ENCODE data around the gene CDH4. TPM values are rescaled to one million over a fixed set of nuclear protein-coding genes. Genes with fewer than 3 reads are reported as not detected.
"Not testable (repeated sequence)": the region's sequence is repeated elsewhere in the genome, so short reads cannot be mapped to it uniquely, and the experiment has no call there.

The CDH4 gene
- total RNA-seq, 4 donors from 2014 or later: 0.13 to 0.38 (median 0.21) TPM; not detected in 1

DNA sequence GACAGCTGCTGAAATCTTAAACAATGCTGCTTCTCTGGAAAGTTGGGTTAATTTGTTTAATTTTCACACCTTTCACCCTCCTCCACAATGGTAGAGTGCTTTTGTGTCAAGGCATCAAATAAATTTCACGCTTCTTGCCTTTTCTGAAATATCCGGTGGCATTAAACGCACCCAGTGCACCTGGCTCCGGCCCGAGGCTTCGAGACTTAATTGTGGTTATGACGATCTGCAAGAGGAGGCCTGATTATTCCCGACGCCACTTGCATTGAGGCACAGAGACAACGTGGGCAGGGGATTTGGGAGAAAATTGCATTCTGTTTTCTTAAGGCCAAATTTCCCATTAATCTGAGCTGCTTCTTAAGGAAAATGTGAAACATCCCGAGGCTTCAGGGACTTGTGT is 152.2 kb downstream of the CDH4 start:
- no peak for DNase-seq
- TF ChIP-seq, protein P1, sequence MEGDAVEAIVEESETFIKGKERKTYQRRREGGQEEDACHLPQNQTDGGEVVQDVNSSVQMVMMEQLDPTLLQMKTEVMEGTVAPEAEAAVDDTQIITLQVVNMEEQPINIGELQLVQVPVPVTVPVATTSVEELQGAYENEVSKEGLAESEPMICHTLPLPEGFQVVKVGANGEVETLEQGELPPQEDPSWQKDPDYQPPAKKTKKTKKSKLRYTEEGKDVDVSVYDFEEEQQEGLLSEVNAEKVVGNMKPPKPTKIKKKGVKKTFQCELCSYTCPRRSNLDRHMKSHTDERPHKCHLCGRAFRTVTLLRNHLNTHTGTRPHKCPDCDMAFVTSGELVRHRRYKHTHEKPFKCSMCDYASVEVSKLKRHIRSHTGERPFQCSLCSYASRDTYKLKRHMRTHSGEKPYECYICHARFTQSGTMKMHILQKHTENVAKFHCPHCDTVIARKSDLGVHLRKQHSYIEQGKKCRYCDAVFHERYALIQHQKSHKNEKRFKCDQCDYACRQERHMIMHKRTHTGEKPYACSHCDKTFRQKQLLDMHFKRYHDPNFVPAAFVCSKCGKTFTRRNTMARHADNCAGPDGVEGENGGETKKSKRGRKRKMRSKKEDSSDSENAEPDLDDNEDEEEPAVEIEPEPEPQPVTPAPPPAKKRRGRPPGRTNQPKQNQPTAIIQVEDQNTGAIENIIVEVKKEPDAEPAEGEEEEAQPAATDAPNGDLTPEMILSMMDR (IDR thresholded peaks at IDR 0.05): no peak
- TF ChIP-seq POLR2A (IDR thresholded peaks at IDR 0.05): no peak
- no peaks in the 10 kb centered on the region for H3K9me3 ChIP-seq
- H3K4me1 ChIP-seq: no peaks in the 10 kb centered on the region
- WGBS, 2 donors: 42 to 45% methylated on average over 11 of the region's 11 CpGs
- intact Hi-C loops (cut with DNase I): no loop called here
- H3K36me3 ChIP-seq: no peaks in the 10 kb centered on the region
- H3K4me3 ChIP-seq: no peak overlapping the region
- peaks cover 0 to 9% (median 0%) of the 10 kb centered on the region in 4 donors for H3K27me3 ChIP-seq
- H3K27ac ChIP-seq: no peak overlapping the region

DNA sequence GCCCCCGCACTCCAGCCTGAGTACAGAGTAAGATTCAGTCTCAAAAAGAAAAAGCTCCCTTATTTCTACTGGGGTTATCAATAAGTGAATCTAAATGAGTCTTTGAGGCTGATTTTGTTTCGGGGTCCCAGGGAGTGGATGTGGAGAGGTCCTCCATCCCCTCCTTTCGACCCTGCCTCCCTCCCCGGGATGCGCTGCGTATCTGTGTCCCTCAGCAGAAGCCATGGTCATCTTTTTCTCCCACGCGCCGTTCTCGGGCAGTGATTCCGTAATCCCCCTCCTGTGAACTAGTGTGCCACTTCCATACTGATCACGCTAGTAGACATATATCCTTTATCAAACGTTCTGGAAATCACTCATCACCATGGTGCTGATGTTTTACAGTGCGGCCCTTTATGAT is 152.9 kb downstream of the CDH4 start:
- no peak for DNase-seq
- 87 to 91% methylated on average over 11 to 14 of the region's 14 CpGs for WGBS, 2 donors
- Histone ChIP-seq H3K4me3 (no peak overlapping the region), H3K36me3 (no peaks in the 10 kb centered on the region), H3K27me3 (peaks cover 0 to 9% (median 0%) of the 10 kb centered on the region in 4 donors), H3K9me3 (no peaks in the 10 kb centered on the region), H3K27ac (no peak overlapping the region), H3K4me1 (no peaks in the 10 kb centered on the region)
- intact Hi-C loops (cut with DNase I): no loop called here
- no peak for TF ChIP-seq POLR2A (IDR thresholded peaks at IDR 0.05)
- TF ChIP-seq, protein P1 (IDR thresholded peaks at IDR 0.05): no peak

DNA sequence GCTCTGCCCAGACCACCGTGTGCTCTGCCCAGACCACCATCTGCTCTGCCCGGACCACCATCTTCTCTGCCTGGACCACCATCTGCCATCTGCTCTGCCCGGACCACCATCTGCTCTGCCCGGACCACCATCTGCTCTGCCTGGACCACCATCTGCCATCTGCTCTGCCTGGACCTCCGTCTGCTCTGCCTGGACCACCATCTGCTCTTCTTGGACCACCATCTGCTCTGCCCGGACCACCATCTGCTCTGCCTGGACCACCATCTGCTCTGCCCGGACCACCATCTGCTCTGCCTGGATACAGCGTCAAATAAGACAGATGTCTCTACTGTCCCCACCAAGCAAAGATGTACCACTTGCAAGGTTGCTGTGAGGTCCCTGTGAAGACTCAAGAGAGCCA is 154.7 kb downstream of the CDH4 start:
- H3K27me3 ChIP-seq; H3K4me1 ChIP-seq; H3K4me3 ChIP-seq; H3K36me3 ChIP-seq; H3K27ac ChIP-seq; DNase-seq; H3K9me3 ChIP-seq; intact Hi-C loops (cut with DNase I): not testable (repeated sequence)
- 92 to 94% methylated on average over 8 of the region's 8 CpGs for WGBS, 2 donors

DNA sequence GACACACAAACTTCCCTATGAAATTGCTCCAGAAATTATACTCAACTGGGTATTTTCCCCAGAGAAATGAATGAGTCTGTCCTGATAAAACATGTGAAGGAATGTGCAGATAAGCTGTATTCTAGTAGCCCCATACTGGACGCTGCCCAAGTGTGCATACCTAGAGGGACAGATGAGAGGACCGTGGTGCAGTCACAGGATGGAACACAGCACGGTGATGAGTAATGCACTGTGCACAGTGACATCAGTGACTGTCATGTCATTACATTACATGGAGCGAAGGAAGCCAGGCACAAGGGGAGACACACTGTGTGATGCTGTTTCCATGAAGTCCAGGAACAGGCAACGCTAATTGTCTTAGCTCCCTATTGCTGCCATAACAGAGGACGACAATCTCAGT is 155.5 kb downstream of the CDH4 start:
- no peak overlapping the region for H3K4me3 ChIP-seq
- no peaks in the 10 kb centered on the region for H3K9me3 ChIP-seq
- H3K4me1 ChIP-seq: no peaks in the 10 kb centered on the region
- H3K27me3 ChIP-seq: peaks cover 0 to 9% (median 0%) of the 10 kb centered on the region in 4 donors
- no peak overlapping the region for H3K27ac ChIP-seq
- WGBS, 2 donors: 58 to 79% methylated on average over 6 of the region's 6 CpGs
- intact Hi-C loops (cut with DNase I): no loop called here
- TF ChIP-seq, protein P1 (IDR thresholded peaks at IDR 0.05): no peak
- TF ChIP-seq POLR2A (IDR thresholded peaks at IDR 0.05): no peak
- no peaks in the 10 kb centered on the region for H3K36me3 ChIP-seq
- DNase-seq: no peak

DNA sequence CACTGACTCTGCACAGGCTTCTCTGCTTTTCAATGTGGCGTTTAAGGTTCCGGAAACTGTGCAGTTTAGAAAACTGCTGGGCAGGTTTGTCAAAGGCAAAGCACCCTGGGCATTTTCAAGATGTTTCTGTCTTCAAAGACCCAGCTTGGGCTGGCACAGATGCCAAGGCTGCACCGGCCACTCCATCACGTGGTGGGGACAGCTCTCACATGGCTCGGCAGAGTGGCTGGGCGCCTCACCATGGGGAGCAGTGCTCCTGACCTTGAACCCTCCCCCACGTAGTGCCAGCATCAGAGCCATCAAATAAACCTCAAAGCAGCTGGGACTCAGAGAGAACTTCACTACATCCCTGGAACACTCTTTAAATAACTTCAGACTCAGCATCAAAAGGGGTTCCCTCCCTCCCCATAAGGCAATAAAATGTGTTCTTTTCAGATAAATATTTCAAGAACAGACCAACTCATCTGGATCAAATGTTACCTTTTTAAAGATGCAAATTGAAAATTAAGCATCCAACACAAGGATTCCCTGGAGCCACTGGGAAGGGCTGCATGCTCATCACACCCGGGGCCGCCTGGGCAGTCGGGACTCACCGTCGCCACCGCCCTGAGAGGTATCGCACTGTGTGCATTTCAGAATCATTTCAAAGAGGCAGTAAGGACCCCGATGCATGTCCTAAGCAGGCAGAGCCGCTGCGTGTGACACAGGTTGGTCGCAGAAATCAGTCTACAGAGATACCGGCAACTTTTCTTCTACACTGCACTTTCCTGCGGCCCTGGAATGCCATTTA is 157.1 kb downstream of the CDH4 start:
- WGBS, 2 donors: 82 to 84% methylated on average over 17 to 19 of the region's 20 CpGs
- Histone ChIP-seq H3K27ac (no peak overlapping the region), H3K27me3 (peaks cover 0 to 6% (median 0%) of the 10 kb centered on the region in 4 donors), H3K9me3 (peaks cover 0 to 8% (median 0%) of the 10 kb centered on the region in 3 donors), H3K4me3 (no peak overlapping the region), H3K36me3 (no peaks in the 10 kb centered on the region), H3K4me1 (no peaks in the 10 kb centered on the region)
- no peak for TF ChIP-seq POLR2A (IDR thresholded peaks at IDR 0.05)
- DNase-seq: no peak
- intact Hi-C loops (cut with DNase I): no loop called here

DNA sequence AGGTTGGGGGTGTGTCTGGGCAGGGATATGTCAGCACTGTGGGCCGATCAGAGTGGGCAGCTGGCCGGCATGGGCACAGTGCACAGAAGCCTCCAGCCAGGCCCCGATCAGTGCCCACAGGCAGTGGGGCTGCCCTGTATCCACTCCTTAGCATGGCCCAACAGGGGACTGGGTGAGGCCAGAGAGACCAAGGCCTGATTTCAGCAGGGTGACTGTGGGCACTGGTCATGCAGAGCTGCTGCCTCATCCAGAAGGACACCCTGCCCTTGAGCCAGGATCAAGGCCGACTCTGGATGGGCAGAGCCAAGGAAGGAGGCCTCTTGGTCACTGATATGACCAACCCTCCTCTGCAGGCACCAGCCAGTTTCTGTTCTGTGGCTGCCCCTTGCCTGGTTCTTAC is 159.7 kb downstream of the CDH4 start:
- WGBS, 2 donors: 33% methylated on average over 1 of the region's 4 CpGs; no CpG with 5 or more reads in 1 of the 2 donors

More for the DNA sequence above, 159.7 kb downstream of the CDH4 start:
- Histone ChIP-seq H3K4me1 (no peaks in the 10 kb centered on the region), H3K27ac (no peak overlapping the region), H3K27me3 (no peaks in the 10 kb centered on the region), H3K4me3 (no peak overlapping the region), H3K9me3 (peaks cover 0 to 10% (median 0%) of the 10 kb centered on the region in 3 donors), H3K36me3 (no peaks in the 10 kb centered on the region)
- no peak for DNase-seq
- TF ChIP-seq, protein P1 (IDR thresholded peaks at IDR 0.05): no peak
- intact Hi-C loops (cut with DNase I): no loop called here
